ENCODE measurements around the gene SMNDC1.
A peak's percentile ranks its signal among the peaks of the same experiment; 100 is the strongest.
"Not testable (repeated sequence)": the region's sequence is repeated elsewhere in the genome, so short reads cannot be mapped to it uniquely, and the experiment has no call there.

The SMNDC1 gene

DNA sequence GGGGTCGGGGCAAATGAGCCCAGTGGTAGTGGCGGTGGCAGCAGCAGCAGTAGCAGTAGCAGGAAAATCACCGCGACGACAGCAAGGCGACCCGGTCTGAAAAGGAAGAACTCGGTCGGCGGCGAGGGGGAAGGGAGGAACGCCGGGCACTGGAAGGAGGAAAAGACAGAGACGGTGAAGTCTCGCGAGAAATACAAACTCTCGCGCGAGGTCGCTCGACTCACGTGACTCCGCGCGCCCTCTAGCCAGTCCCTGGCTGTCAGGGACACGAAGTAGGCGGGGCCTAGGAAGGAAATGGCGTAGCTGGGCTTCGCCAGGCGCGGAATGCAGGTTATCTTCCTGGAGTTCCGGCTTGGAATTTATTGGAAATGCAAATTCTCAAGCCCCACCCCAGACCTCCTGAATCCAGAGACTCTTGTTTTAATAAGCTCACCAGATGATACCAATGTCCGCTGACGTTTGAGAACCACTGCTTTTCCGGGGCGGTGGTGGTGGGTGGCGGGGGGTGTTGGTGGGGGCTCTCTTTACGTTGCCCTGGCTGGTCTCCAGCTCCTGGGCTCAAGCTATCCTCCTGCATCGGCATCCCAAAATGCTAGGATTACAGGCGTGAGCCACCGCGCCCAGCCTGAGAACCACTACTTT is at the start of gene SMNDC1:
TSS of gene SMNDC1 (minus strand) at position 141 of the 642 bp plus-strand sequence. CDS start 1,333 bp downstream, outside the sequence.
- peak; percentile 97 for DNase-seq

- peak; percentile 75 for DNase-seq
Observed at GRCh38 chr10:110354322-110354766, 49.6 kb upstream of the SMNDC1 start.

DNA sequence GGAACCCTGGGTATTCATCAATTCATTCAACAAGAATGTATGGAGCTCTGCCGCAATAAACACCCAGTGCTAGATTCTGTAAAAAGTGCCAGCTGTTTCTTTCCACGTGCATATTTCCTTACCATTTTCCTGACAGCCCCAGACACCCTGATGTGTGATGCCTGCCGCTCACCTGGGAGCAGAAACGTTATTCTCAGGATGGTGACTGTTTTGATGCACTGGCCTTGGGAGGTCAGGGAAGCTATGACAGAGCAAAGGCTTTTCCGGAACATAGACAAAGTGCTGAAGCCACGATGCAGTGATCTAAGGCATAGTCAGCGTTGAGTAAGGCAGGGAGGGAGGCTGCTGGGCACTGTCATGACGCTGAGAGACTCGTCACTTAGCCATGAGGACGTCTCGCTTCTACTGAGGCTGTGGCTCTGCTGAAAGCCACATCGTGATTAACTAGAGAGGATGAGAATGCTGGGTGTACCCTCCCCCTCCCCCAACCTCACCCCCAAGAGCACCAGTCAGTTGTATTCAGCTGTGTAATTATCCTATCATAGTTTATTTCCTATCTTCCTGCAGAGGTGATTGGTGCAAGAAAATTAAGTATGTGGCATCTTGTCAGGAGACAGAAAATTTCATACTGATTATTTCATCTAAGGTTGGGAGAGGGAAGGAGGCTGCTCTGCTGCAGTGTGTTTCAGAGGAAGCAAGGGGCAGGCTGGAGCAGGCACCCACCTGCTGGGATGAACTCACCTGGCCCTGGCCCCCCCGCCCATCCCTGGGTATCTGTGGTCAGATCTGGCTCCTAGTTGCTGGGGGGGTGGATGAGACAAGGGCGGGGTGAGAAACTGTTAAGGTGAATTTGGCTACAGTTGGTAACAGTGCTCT is 48.8 kb upstream of the SMNDC1 start:
- DNase-seq, result peak; percentile 27

GRCh38 chr10:110352930-110353243 is 48.2 kb upstream of the SMNDC1 start:
- DNase-seq, result no peak

DNA sequence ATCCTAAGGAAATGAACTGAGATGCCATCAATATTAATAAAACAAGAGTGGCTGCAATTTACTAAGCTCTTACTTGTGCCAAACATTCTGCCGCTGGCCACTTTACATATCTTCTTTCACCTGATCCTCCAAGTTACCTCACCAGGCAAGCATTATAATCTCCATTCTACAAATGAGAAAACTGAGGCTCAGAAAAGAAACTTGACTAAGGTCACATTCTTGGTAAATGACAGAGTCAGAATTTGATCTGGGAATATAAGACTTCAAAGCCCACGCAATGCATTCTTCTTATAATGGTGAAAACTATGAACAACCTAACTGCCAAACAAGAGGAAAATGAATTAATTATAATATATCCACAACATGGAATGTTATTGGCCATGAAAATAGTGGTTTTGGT is 46.1 kb upstream of the SMNDC1 start:
- DNase-seq, result no peak

DNA sequence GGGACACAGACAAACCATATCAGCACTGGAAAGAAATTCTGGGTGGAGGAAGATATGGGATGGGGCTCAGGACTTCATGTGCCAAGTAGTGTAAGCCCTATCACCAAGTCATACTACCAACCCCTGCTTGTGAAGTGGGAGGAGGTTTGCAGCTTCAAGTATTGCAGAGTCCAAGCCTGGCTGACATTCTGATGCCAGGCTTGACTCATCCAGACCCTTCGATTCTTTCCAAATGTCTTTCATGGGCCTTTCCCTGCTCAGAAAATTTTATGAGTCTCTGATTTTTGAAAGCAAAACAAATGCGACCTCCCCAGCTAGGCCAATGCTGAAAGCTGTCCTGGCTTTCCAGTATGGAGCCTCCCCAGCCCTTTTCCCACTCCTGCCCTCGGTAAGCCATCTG is 45.1 kb upstream of the SMNDC1 start:
- no peak for DNase-seq

- DNase-seq, result no peak
Observed at GRCh38 chr10:110349386-110349785, 44.7 kb upstream of the SMNDC1 start.

GRCh38 chr10:110348336-110348735 is 43.6 kb upstream of the SMNDC1 start:
- no peak for DNase-seq

DNA sequence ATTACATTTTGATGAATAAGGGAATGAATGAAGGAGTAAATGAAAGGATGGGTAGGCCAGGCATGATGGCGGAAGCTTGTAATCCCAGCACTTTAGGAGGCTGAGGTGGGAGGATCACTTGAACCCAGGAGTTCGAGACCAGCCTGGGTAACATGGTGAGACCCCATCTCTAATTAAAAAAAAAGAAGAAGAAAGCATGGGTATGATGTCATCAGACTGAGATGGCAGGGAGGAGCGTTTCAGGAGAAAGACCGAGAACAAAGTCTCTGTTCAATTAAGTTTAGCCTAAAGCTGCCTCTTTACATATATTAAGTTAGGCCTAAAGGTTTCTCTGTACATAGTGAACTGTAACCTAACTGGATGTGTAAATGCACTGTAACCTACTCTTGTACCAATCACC is 42.2 kb upstream of the SMNDC1 start:
- no peak for DNase-seq

- DNase-seq, result no peak
Observed at GRCh38 chr10:110345286-110345685, 40.6 kb upstream of the SMNDC1 start.

GRCh38 chr10:110344622-110345021 is 39.9 kb upstream of the SMNDC1 start:
- DNase-seq, result no peak

- no peak for DNase-seq
Observed at GRCh38 chr10:110343947-110344346, 39.2 kb upstream of the SMNDC1 start.

GRCh38 chr10:110340816-110341215 is 36.1 kb upstream of the SMNDC1 start:
- no peak for DNase-seq

DNA sequence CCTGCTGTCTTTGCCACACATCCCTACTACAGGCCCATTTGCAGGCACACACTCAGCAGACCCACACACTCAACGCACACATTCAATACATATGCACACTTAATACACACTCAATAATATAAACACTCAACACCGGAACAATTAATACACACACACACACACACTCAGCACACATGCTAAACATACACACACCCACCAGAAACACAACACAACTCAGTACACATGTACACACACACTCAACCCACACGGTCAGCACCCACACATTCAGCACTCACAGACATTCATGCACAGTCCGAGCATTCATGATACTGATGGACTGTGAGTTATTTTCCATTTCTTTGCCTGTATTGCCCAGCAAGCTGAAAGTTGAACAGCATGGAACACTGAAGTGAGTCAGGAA is 35.4 kb upstream of the SMNDC1 start:
- DNase-seq, result no peak

DNA sequence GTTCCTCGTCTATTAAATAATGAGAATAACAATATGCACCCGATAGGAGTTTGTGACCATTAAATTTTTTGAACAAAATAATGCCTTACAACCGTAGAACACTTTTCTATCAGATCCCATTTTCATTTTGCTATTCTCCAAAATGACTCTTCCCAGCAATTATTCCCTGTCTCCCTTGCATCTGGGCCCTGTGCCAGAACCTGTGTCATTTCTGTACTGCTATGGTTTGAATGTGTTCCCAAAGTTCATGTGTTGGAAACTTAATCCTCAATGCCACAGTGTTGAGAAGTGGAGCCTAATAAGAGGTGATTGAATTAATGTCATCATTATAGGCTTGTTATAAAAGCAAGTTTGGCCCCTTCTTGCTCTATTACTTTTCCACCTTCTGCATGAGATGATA is 33.2 kb upstream of the SMNDC1 start:
- DNase-seq, result no peak

- DNase-seq, result no peak
Observed at GRCh38 chr10:110337401-110337800, 32.7 kb upstream of the SMNDC1 start.

DNA sequence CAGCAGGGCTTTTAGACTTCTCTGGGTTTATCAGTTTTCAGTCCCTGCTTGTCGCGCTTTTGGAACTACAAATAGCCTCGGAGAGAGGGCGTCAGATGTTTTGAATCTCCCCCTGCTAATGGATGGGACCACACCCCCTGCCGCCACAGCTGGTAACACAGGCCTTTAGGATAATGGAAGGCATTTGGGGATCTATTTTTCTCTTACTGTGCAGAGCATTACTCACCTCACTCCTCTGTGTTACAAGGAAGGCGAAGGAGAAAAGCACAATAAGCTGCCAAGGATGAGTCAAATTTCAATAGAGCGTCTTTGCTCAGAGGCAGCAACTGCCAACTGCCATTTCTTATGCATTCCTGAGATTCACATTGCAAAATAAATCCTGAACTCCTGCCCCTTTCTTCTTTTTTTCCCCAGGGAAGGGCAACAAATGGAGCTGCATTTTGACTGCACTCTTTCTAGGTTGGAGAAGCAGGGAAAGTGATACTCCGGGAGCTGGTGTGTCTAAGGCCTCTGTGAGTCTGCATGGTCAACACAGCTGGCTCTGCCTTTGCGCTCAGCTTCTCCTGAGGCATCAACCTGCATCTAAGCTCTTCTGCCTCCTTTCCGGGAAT is 31.5 kb upstream of the SMNDC1 start:
- no peak for DNase-seq

- no peak for DNase-seq
Observed at GRCh38 chr10:110335314-110336064, 30.8 kb upstream of the SMNDC1 start.

GRCh38 chr10:110334061-110334656 is 29.4 kb upstream of the SMNDC1 start:
- no peak for DNase-seq

DNA sequence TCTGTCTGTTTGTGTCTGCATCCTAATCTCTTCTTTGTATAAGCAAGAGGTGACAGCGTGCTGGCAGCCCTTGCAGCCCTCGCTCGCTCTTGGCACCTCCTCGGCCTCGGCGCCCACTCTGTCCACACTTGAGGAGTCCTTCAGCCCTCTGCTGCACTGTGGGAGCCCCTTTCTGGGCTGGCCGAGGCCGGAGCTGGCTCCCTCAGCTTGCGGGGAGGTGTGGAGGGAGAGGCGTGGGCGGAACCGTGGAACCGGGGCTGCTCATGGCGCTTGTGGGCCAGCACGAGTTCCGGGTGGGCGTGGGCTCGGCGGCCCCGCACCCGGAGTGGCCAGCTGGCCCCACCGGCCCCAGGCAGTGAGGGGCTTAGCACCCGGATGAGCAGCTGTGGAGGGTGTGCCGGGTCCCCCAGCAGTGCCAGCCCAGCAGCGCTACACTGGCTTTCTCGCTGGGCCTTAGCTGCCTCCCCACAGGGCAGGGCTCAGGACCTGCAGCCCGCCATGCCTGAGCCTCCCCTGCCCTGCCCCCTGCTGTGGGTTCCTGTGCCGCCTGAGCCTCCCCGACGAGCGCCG is 26.6 kb upstream of the SMNDC1 start:
- not testable (repeated sequence) for DNase-seq

GRCh38 chr10:110330675-110331074 is 26.0 kb upstream of the SMNDC1 start:
- no peak for DNase-seq

- DNase-seq, result no peak
Observed at GRCh38 chr10:110327262-110327914, 22.7 kb upstream of the SMNDC1 start.

Data from activated gamma-delta T cell treated with Interleukin-2 at 50 U/mL for 16 hours (primary cell).